Stimulated activated CD4-positive, alpha-beta T cell treated with anti-CD3 and anti-CD28 coated beads, TNF-alpha, amount 100 ng/mL, for 4 hours (primary cell): ENCODE data around the gene CDC42BPA.

Experiments used
- DNase-seq, 3 experiments: peaks; one replicate each; pipeline ENCODE4 v3.0.0-alpha.2; 2020; ENCODE audit warnings: low read depth in 3 of 3

The CDC42BPA gene

DNA sequence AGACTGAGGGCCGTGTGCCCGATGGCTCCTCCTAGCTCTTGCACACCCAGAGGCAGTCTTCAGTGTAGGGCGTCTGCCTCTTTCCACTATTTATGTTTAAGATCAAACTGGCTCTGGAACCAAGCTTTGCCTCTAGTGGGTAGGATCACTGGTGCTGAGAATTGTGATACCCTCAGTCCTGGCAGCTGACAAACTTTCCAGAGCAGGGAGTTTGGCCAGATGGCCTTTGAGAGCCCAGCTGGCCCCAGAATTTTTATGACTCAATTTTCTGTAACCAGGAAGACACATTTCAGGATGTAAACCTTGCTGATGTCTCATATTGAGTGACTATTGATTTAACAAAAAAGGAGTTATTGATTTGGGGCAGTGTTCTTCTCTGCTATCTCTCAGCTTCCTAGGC is 371.5 kb downstream of the CDC42BPA start:
- DNase-seq: no peak

DNA sequence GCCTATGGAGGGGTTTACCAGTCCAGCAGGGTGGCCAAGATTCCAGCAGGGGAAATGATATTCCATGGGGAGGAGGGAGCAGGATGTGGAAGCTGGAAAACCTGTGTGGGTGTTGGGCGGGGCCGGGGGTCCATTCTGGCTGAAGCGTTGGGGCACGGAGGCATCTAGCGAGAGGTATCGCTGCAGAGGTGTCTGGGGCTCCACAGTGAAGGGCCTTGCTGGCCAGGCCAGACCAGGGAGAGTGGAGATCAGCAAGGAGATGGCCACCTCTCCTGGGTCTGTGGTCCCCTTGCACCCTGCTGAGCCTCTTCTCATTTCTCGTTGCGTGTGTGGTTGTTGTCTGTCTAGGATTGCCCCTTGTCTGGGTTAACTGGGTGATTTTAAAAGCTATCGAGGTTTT is 372.0 kb downstream of the CDC42BPA start:
- no peak for DNase-seq

DNA sequence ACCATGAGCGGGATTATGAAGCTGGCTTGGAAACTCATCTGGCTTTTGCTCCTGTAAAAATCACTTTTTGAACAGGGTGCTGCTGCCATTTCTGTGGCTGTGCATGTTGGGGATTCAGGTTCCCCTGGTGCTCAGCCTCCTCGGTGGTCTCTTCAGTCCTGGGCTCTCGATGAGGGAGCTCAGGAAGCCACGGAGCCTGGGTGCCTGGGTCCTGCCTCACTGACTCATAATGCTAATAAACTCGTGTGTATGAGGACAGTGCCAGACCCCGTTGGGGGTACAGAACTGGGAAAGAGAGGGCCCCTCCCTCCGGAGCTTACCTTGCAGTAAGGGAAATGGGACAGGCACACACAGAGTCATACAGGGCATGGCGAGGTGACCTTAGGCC is 372.4 kb downstream of the CDC42BPA start:
- no peak for DNase-seq

DNA sequence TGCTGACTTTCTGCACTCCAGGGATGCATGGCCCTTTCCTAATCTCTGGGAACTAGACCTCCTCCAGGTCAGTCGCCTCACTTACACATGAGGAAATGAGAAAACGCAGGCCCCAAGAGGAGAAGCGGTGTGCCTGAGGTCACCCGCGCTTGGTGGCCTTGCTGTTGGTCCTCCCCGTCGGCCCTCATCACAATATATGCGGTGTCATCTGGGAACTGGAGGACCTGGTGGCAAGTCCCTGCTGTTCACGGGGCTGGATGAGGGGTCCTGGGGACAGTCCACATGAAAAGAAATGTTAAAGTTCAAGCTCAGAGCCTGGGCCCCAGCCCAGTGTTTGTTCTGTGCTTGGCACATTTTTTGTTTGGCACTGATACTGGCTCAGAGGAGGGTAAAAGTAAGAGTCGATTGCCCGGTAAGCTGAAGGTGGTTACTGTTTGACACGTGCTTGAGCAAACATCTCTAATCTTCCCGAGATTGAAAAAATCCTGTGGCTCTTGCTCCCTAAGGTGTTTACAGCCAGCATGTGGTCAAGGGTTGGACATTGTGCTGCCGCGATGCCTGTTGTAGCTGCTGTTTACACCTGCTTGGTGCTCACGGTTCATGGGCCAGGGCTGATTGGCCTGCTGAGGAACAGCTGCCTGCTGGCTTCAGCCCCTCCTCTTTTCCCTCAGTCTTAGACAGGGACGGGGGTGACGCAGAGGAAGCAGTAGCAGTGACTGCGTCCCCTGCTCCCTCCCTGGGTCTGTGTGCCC is 373.0 kb downstream of the CDC42BPA start:
- no peak for DNase-seq

DNA sequence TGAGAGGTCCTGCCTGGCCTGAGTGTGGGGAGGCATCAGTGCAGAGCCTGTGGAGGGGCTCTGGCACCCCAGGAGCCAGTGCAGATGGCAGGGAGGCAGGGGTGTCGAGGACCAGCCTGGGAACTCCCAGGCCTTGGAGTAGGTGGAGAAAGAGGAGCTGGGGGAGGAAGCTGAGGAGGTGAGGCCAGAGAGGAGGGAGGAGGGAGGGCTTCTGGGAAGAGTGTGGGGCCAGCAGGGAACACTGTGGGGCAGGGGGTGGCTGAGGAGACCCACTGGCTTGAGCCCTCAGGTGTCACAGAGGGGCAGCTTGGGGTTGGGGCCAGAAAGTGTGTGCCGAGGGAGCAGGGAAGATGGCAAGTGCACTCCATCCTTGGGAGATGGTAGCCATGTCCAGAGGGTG is 374.4 kb downstream of the CDC42BPA start:
- no peak for DNase-seq

DNA sequence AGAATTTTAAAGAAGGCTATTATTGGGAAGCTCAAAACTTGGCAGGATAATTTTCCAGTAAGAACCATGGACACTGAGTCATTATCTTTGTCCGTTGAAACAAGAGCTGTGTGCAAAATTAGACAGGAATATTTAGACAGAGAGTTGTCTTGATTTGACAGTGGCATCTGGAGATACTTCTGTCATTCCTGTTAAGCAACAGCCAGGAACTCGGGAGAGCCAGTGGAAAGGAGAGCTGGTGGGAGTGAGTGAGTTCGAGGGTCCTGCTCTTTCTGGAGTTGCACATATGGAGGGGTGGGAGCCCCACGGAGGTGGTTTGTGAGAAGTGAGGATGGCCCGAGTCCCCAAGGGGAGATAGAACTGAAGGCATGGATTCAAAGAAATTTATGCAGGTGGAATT is 375.1 kb downstream of the CDC42BPA start:
- DNase-seq: no peak

DNA sequence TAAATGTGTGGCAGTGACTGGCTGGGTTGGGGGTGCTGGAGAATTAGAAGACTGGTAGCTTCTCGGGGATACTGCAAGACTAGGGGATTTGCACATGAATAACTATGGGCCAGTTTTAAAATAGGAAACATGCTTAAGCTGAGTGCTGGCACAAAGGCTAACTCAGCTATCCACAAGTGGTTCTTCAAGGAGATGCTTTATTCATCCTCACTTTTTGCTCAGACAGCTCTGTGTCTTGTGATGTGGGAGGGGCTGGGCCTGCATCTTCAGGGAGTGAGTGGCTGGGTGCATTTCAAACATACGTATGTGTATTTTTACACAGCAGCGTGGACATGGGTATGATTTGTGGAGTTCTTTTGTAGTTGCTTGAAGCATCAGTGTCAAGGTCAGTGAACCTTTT is 375.9 kb downstream of the CDC42BPA start:
- no peak for DNase-seq

DNA sequence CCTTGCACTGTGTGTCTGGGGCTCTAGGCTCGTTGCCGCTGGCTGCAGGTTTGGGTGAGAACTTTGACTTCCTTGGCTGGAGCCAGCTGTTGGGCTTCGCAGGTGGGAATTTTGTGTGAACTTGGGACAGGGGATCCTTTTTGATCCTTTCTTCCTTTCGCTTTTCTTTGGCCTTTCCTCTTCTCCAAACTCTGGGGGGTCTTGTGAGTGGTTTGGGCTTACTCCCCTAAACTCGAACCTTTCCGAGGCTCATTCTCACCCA is 377.6 kb downstream of the CDC42BPA start:
- DNase-seq: no peak

DNA sequence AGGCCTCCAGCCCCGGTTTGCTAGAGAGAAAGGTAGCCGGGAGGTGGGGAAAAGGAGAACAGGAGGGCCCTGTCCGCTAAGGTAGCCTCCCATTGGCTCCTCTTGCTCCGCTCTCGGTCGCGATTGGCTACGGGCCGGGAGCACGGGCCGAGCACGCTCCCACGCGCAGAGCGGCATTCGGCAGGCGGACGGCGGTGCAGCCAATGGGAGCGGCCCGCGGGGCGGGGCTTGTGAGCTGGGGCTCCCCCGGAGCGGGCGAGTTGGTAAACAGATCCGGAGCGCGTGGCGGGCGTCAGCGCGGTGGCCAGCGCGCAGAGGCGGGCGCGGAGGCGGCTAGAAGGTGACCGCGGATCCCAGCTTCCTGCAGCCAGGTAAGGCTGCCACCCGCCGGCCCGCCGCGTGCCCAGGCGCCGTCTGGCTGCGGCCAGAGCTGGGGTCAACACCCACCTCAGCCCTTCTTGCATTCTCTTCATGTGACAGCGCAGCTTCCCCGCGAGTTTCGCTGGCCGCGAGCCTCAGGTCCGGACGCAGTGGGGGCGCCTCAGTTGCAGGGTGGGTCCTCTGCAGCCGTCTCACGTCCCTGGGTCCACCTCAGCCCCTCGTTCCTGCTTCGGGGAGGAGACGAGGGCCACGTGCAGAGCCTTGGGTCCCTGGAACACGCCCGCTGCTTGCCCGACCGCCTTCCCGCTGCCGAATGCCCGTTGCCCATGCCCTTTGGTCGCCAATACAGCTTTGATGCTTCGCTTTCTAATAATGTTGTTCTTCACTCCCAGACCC is 378.1 kb downstream of the CDC42BPA start, which contains the start of gene COQ8A:
COQ8A (plus strand) TSS at position 266 of the 777 bp plus-strand sequence. CDS start 21,092 bp downstream, outside the sequence.
- DNase-seq: peak; percentile 97
